ENCODE results near the gene AGBL1.

The AGBL1 gene

GRCh38 chr15:86615411-86615810 lies 535.7 kb downstream of the AGBL1 start:
- no peak for TF ChIP-seq ZNF274 (IDR thresholded peaks at IDR 0.05; ENCODE audit: low read depth, low read length)
- no peak overlapping the region for H3K4me3 ChIP-seq (ENCODE audit: low read length)

- H3K4me3 ChIP-seq (ENCODE audit: low read length) = no peak overlapping the region
- no peak for TF ChIP-seq ZNF274 (IDR thresholded peaks at IDR 0.05; ENCODE audit: low read depth, low read length)
Observed at GRCh38 chr15:86615816-86616215, 536.1 kb downstream of the AGBL1 start.

DNA sequence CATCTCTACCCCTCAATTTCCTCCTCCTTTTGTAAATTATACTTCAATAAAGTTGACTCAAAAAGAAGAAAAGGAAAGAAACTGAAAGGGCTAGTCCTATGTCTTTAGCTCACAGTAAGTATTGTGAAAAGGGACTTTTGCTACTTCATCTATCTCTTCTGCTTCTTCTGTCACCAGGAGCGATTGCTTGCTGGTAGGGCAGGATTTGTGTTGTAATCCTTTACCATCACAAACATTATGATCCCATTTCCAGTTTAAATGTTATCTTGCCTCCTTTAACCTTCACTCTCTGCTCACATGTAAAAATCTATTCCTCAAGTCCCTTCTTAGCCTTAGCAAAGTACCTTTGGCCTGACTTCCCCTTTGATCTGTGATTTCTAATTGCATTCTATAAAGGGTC lies 537.1 kb downstream of the AGBL1 start:
- TF ChIP-seq ZNF274 (IDR thresholded peaks at IDR 0.05; ENCODE audit: low read depth, low read length) = no peak
- H3K4me3 ChIP-seq (ENCODE audit: low read length) = no peak overlapping the region

DNA sequence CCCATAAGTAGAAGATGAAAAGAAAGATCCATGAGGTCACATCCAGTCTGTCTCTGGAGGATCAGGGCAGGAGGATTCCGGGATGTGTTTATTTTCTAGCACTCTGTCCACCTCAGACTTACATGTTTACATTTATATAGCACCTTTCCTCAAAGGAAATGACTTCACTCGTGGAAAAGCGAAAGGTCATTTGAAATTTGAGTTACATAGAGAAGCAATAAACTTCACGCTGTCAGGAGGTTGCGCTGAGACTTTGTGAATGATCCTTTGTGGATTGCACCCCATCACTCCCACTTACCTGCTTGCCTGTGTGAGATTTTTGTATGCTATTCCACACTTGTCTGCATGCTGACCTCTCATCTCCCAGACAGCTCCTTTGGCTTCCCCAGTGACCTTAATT lies 540.5 kb downstream of the AGBL1 start:
- H3K4me3 ChIP-seq (ENCODE audit: low read length) = no peak overlapping the region
- no peak for TF ChIP-seq ZNF274 (IDR thresholded peaks at IDR 0.05; ENCODE audit: low read depth, low read length)

- H3K4me3 ChIP-seq (ENCODE audit: low read length) = no peak overlapping the region
- no peak for TF ChIP-seq ZNF274 (IDR thresholded peaks at IDR 0.05; ENCODE audit: low read depth, low read length)
Observed at GRCh38 chr15:86620641-86621349, 541.1 kb downstream of the AGBL1 start.

GRCh38 chr15:86623236-86623635 lies 543.6 kb downstream of the AGBL1 start:
- TF ChIP-seq ZNF274 (IDR thresholded peaks at IDR 0.05; ENCODE audit: low read depth, low read length) = no peak
- H3K4me3 ChIP-seq (ENCODE audit: low read length) = no peak overlapping the region

DNA sequence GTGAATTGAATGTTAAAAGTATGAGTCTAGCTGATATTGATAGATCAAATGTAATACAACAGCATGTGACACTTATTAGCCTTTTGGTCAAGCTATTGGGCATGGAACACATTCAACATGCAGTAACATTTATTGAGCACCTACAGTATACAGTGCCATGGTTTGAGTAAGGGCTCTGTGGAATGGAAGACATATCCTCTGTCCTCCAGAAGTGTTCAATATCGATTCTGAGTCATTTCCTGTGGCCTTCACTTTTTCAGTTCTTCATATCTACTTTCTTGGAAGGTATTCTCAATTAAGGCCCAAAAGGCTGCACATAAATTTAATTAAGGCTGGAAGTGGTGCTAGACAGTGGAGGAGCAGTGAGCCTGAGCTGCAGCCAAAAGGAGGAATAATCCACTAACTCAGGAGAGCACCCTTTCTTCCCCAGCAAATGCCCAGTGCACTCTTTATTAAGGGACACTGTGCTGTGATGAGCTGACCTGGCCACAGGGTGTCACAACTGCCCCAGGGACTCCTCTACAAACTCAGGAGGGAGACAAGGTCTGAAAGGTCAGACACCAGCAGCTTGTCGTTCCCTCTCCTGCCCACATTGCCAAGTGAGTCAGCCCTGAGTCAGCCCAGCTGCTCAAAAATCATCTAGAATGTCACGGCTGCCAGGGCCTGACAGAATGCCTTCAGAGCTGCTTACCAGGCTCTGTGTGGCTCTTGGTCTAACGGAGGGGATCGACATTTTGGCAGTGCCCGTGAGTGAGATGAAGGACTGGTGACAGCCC lies 544.8 kb downstream of the AGBL1 start:
- no peak for TF ChIP-seq ZNF274 (IDR thresholded peaks at IDR 0.05; ENCODE audit: low read depth, low read length)
- no peak overlapping the region for H3K4me3 ChIP-seq (ENCODE audit: low read length)

GRCh38 chr15:86629409-86630356 lies 550.0 kb downstream of the AGBL1 start:
- no peak for TF ChIP-seq ZNF274 (IDR thresholded peaks at IDR 0.05; ENCODE audit: low read depth, low read length)
- no peak overlapping the region for H3K4me3 ChIP-seq (ENCODE audit: low read length)

GRCh38 chr15:86630946-86631345 lies 551.3 kb downstream of the AGBL1 start:
- no peak for TF ChIP-seq ZNF274 (IDR thresholded peaks at IDR 0.05; ENCODE audit: low read depth, low read length)
- no peak overlapping the region for H3K4me3 ChIP-seq (ENCODE audit: low read length)

DNA sequence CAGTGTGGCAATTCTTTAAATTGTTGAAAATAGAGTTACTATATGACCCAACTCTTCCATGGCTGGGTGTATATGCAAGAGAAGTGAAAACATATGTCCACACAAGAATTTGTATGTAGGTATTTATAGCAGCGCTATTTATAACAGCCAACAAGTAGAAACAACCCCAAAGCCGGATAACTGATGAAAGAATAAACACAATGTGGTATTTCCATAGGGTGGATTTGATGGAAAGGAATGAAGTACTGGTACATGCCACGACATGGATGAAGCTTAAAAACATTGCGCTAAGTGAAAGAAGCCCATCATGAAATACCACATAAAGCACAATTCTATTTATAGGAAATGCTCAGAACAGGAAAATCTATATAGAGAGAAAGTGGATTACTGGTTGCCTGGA lies 554.5 kb downstream of the AGBL1 start:
- TF ChIP-seq ZNF274 (IDR thresholded peaks at IDR 0.05; ENCODE audit: low read depth, low read length) = no peak
- no peak overlapping the region for H3K4me3 ChIP-seq (ENCODE audit: low read length)

DNA sequence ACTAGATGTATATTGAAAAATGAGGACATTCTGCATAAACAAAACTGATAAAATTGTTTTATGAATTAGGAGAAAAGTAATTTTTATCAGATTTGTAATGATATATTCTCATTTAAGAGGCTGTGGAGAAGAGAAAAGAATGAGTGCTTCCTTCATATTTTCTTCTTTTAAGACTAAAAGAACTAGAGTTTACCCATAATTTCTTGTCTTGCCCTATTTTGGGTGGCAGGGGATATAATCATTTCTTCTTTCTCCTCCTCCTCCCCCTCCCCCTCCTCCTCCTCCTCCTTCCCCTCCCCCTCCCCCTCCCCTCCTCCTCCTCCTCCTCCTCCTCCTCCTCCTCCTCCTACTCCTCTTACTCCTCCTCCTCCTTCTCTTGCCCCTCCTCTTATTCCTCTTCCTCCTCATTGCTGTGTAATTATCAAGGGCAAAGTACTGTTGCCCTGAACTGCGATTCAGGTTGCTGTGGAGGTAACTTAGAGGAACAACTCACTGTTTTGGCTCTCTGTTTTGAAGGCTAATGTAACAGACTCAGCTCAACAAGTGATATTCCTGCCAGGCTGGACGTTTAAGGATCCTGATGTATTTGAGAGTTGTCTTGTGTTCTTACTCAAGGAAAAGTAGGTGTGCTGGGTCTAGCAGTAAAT lies 555.4 kb downstream of the AGBL1 start:
- no peak overlapping the region for H3K4me3 ChIP-seq (ENCODE audit: low read length)
- TF ChIP-seq ZNF274 (IDR thresholded peaks at IDR 0.05; ENCODE audit: low read depth, low read length) = no peak

DNA sequence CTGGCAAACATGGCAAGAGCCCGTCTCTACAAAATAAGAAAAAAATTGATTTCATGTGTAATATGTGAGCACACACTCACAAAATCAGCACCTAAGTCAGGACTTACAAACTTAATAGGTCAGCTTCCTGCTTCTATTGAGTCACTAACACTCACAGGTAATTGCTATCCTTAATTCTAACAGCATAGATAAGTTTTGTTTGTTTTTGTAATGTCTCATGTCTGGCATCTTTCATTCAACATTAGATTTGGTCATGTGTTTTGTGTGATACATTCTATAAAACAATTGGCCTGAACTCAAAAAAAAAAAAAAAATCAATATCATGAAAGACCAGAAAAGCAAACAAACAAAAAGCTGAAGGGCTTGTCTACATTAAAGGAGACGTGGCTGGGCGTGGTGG lies 564.7 kb downstream of the AGBL1 start:
- no peak for TF ChIP-seq ZNF274 (IDR thresholded peaks at IDR 0.05; ENCODE audit: low read depth, low read length)

GRCh38 chr15:86645925-86646500 lies 566.3 kb downstream of the AGBL1 start:
- no peak for TF ChIP-seq ZNF274 (IDR thresholded peaks at IDR 0.05; ENCODE audit: low read depth, low read length)
- H3K4me3 ChIP-seq (ENCODE audit: low read length) = no peak overlapping the region

More for the DNA sequence above, 564.7 kb downstream of the AGBL1 start:
- H3K4me3 ChIP-seq (ENCODE audit: low read length) = no peak overlapping the region

Measured in GM08714 (cell line).